Measurements from ENCODE around the gene ATP5MG.

- TF ChIP-seq, protein P1, sequence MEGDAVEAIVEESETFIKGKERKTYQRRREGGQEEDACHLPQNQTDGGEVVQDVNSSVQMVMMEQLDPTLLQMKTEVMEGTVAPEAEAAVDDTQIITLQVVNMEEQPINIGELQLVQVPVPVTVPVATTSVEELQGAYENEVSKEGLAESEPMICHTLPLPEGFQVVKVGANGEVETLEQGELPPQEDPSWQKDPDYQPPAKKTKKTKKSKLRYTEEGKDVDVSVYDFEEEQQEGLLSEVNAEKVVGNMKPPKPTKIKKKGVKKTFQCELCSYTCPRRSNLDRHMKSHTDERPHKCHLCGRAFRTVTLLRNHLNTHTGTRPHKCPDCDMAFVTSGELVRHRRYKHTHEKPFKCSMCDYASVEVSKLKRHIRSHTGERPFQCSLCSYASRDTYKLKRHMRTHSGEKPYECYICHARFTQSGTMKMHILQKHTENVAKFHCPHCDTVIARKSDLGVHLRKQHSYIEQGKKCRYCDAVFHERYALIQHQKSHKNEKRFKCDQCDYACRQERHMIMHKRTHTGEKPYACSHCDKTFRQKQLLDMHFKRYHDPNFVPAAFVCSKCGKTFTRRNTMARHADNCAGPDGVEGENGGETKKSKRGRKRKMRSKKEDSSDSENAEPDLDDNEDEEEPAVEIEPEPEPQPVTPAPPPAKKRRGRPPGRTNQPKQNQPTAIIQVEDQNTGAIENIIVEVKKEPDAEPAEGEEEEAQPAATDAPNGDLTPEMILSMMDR (optimal IDR thresholded peaks at IDR 0.05 in 1 of 3, IDR thresholded peaks at IDR 0.05 in 1 of 3, conservative IDR thresholded peaks at IDR 0.05 in 1 of 3; ENCODE audit: extremely low read depth in 1 of 3, insufficient read depth in 2 of 3, low read length in 3 of 3) = no peak
- no peak for TF ChIP-seq EZH2 (IDR thresholded peaks at IDR 0.05; ENCODE audit: low read length)
Measured at GRCh38 chr11:118359295-118359958, 42.0 kb upstream of the ATP5MG start, which contains the start of gene UBE4A.
